ENCODE results near the gene SEZ6. TPM values are rescaled to one million over a fixed set of nuclear protein-coding genes. Genes with fewer than 3 reads are reported as not detected.

Gene SEZ6
- total and polyA plus RNA-seq, 10 donors = 0.88 TPM; not detected in 9

DNA sequence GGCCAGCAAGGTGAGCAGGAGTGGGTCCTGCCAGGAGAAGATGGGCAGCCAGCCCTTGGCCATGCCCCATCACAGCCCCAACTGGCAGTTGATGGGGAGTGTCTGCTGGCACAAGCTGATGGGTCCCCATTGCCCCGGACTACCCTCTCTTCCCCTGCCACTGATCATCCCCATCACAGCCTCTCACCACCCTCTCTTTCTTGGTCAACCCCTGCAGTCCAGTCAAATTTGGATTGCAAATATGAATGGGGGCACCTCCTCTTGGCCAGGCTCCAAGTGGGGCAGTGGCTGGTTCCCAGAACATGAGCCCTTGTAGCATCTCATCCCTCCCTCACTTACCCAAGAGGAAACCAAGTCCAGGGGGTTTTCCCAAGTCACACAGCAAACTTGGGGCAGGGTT is 17.4 kb downstream of the SEZ6 start:
- H3K9me3 ChIP-seq = no peaks in the 10 kb centered on the region
- H3K4me1 ChIP-seq = peaks cover 0 to 11% (median 4%) of the 10 kb centered on the region in 6 donors
- TF ChIP-seq CTCF (IDR thresholded peaks at IDR 0.05 in 8 of 11, conservative IDR thresholded peaks at IDR 0.05 in 3 of 11) = no peak
- no peak for TF ChIP-seq POLR2AphosphoS5 (IDR thresholded peaks at IDR 0.05)
- no peak for TF ChIP-seq POLR2A (IDR thresholded peaks at IDR 0.05)
- H3K36me3 ChIP-seq = no peaks in the 10 kb centered on the region
- H3K4me3 ChIP-seq = no peak overlapping the region
- intact Hi-C loops (cut with DNase I; ENCODE audit: low total_unique reads) = no loop called here
- no peak for DNase-seq
- WGBS, 5 donors = 71 to 100% (median 89%) methylated on average over 1 of the region's 1 CpG
- H3K27me3 ChIP-seq (replicated peaks in 1 of 7) = peaks cover 0 to 37% (median 8%) of the 10 kb centered on the region in 7 donors
- no peak overlapping the region for H3K27ac ChIP-seq

DNA sequence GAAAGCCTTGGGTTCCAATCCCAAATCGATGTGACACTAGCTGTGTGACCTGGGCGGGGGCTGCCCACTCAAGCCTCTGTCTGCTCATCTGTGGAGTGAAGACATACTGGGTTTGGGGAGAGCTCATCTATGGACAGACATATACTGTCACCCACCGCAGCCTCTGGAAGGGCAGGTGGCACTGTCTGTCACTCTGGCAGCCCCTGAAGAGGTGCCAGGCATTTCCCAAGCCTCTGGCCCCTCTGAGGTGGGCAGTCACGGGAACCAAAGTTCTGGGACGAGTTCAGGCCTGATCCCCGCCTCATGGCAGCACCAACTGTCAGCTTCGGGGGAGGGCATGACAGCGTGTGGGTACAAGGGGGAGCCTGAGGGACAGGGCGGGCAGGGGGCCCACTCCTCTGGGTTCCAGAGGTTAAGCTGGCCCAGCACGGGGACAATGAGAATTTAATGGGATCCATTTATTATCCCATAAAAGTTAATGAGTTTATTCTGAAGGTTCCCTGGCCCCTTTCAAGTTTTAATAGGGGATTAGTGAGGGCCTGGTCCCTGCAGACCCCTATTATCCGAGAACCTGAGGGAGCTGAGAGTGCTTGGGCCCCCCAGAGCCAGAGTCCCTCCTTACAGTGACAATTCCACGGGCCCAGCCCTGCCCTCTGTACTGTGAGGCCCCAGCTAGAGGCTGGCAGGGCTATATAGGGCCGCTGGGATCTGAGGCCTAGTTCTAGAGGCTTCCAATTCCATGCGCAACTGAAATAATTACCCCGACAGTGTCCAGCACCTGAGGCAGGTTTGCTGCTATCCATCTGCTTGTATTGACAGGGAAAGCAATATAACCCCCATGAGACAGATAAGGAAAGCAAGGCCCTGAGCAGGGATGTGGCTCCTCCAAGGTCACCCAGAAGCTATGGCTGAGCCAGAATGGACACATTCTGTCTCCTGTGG is 18.8 kb downstream of the SEZ6 start:
- Histone ChIP-seq H3K4me3 (no peak overlapping the region), H3K4me1 (peaks cover 12 to 25% (median 19%) of the 10 kb centered on the region in 6 donors), H3K9me3 (no peaks in the 10 kb centered on the region), H3K27me3 (replicated peaks in 1 of 7) (peaks cover 0 to 36% (median 8%) of the 10 kb centered on the region in 7 donors), H3K27ac (no peak overlapping the region), H3K36me3 (no peaks in the 10 kb centered on the region)
- no peak for TF ChIP-seq POLR2A (IDR thresholded peaks at IDR 0.05)
- no peak for TF ChIP-seq CTCF (IDR thresholded peaks at IDR 0.05 in 8 of 11, conservative IDR thresholded peaks at IDR 0.05 in 3 of 11)
- TF ChIP-seq POLR2AphosphoS5 (IDR thresholded peaks at IDR 0.05) = no peak
- DNase-seq = no peak
- 85 to 91% (median 88%) methylated on average over 12 to 15 of the region's 15 CpGs for WGBS, 5 donors
- intact Hi-C loops (cut with DNase I; ENCODE audit: low total_unique reads) = no loop called here

DNA sequence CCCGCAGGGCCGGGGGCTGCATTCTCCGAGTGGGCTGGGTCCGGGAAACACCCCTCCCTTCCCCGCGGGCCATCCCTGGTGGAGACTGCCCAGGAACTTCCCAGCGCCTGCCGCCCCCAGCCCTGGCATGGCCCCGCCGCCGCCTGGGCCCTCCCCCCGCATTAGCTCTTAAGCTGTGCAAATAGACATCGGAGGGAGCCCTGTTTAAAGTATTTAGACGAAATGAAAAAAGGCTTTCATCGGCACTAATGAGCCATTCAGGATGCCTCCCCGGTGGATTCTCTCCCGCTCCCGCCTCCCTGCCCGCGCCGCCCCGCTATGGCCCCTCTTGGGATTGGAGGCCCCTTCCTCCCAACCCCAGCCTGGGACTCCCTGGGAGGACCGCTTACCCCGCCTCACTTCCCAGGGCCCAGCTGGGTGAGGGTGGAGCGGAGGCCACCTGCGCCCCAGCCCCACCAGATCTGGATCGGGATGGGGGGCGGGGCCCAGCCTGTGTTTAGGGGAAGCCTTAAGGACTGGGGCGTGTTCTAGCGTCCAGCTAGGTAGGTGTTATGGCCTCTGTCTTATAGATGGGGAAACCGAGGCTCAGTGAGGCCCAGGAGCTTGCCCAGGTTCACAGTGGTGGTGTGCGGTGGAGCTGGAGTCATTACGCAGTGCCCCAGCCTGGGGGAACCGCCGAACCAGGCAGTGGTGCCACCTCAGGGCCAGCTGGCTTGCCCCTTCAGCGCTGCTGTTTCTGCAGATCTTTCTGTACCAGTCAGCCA is 19.7 kb downstream of the SEZ6 start:
- peaks cover 0 to 29% (median 8%) of the 10 kb centered on the region in 7 donors for H3K27me3 ChIP-seq (replicated peaks in 1 of 7)
- DNase-seq = no peak
- H3K4me3 ChIP-seq = no peak overlapping the region
- H3K4me1 ChIP-seq = peaks cover 14 to 34% (median 24%) of the 10 kb centered on the region in 6 donors
- TF ChIP-seq POLR2A (IDR thresholded peaks at IDR 0.05) = no peak
- no peak for TF ChIP-seq CTCF (IDR thresholded peaks at IDR 0.05 in 8 of 11, conservative IDR thresholded peaks at IDR 0.05 in 3 of 11)
- no peak for TF ChIP-seq POLR2AphosphoS5 (IDR thresholded peaks at IDR 0.05)
- H3K36me3 ChIP-seq = no peaks in the 10 kb centered on the region
- intact Hi-C loops (cut with DNase I; ENCODE audit: low total_unique reads) = no loop called here
- WGBS, 5 donors = 38 to 55% (median 52%) methylated on average over 19 to 36 of the region's 36 CpGs
- no peak overlapping the region for H3K27ac ChIP-seq
- no peaks in the 10 kb centered on the region for H3K9me3 ChIP-seq

Measured in spleen (tissue), 11 donors.